IMR-90 (cell line): ENCODE data around the gene CDK14.

Source experiments
- BHLHE40 ChIP-seq: fragments of 150-350 bp; IDR thresholded peaks from 2 replicates; pipeline ENCODE4 v1.6.1; 2016; ENCODE audit warnings: mild to moderate bottlenecking, low read depth, low read length
- CEBPB ChIP-seq: IDR thresholded peaks from 2 replicates; pipeline ENCODE4 v1.6.1; 2012; ENCODE audit warnings: low read depth, low read length, improper control_type of control experiment
- CHD1 ChIP-seq: IDR thresholded peaks from 2 replicates; pipeline ENCODE4 v1.6.1; 2012; ENCODE audit warnings: low read depth, low read length, improper control_type of control experiment
- CTCF ChIP-seq: conservative IDR thresholded peaks from 2 replicates; pipeline ENCODE4 v1.5.1; 2012; ENCODE audit warnings: mild to moderate bottlenecking, low read depth, low read length, improper control_type of control experiment
- FOS ChIP-seq: fragments of 150-350 bp; IDR thresholded peaks from 2 replicates; pipeline ENCODE4 v1.6.1; 2016; ENCODE audit warnings: low read depth, low read length
- MAFK ChIP-seq: IDR thresholded peaks from 2 replicates; pipeline ENCODE4 v1.6.1; 2012; ENCODE audit warnings: low read depth, low read length, improper control_type of control experiment
- MAZ ChIP-seq: IDR thresholded peaks from 2 replicates; pipeline ENCODE4 v1.6.1; 2012; ENCODE audit warnings: low read depth, mild to moderate bottlenecking, low read length, improper control_type of control experiment, moderate library complexity, borderline replicate concordance
- NFE2L2 ChIP-seq: fragments of 150-350 bp; IDR thresholded peaks from 2 replicates; pipeline ENCODE4 v1.6.1; 2016; ENCODE audit warnings: low read depth, mild to moderate bottlenecking, low read length
- POLR2A ChIP-seq: IDR thresholded peaks from 2 replicates; pipeline ENCODE4 v1.6.1; 2012; ENCODE audit warnings: mild to moderate bottlenecking, low read depth, low read length
- RAD21 ChIP-seq: IDR thresholded peaks from 2 replicates; pipeline ENCODE4 v1.6.1; 2012; ENCODE audit warnings: low read length, improper control_type of control experiment
- RCOR1 ChIP-seq: IDR thresholded peaks from 2 replicates; pipeline ENCODE4 v1.6.1; 2012; ENCODE audit warnings: mild to moderate bottlenecking, low read length, improper control_type of control experiment; ENCODE audit not compliant: insufficient replicate concordance
- RFX5 ChIP-seq: IDR thresholded peaks from 2 replicates; pipeline ENCODE4 v1.8.0; 2012; ENCODE audit warnings: low read depth, mild to moderate bottlenecking, low read length, moderate library complexity
- SMC3 ChIP-seq: fragments of 150-350 bp; IDR thresholded peaks from 2 replicates; pipeline ENCODE4 v1.6.1; 2016; ENCODE audit warnings: low read depth, mild to moderate bottlenecking, antibody characterized with exemption, low read length, moderate library complexity
- USF2 ChIP-seq: fragments of 150-350 bp; IDR thresholded peaks from 2 replicates; pipeline ENCODE4 v1.6.1; 2017; ENCODE audit warnings: mild to moderate bottlenecking, antibody characterized with exemption, low read length, low read depth

GRCh38 chr7:90569368-90569767 lies 26.8 kb upstream of the CDK14 start:
- TF ChIP-seq CTCF, result no peak
- no peak for TF ChIP-seq POLR2A
- TF ChIP-seq NFE2L2, result no peak
- no peak for TF ChIP-seq CHD1
- no peak for TF ChIP-seq RFX5
- no peak for TF ChIP-seq RAD21
- no peak for TF ChIP-seq BHLHE40
- TF ChIP-seq MAFK, result no peak
- no peak for TF ChIP-seq USF2
- TF ChIP-seq FOS, result no peak
- no peak for TF ChIP-seq RCOR1
- no peak for TF ChIP-seq MAZ
- no peak for TF ChIP-seq CEBPB
- no peak for TF ChIP-seq SMC3
